ENCODE measurements around the gene LZTFL1. TPM values are rescaled to one million over a fixed set of nuclear protein-coding genes. Genes with fewer than 3 reads are reported as not detected.

LZTFL1 gene
- total RNA-seq, 4 donors from 2014 or later: 13.8 to 44.5 (median 21.0) TPM

GRCh38 chr3:45781271-45781670, 60.6 kb downstream of the LZTFL1 start:
- intact Hi-C loops (cut with DNase I; ENCODE audit: low total_unique reads): no loop called here
- H3K9me3 ChIP-seq: no peaks in the 10 kb centered on the region
- H3K36me3 ChIP-seq: no peaks in the 10 kb centered on the region
- TF ChIP-seq CTCF (IDR thresholded peaks at IDR 0.05): no peak
- TF ChIP-seq POLR2A (IDR thresholded peaks at IDR 0.05): no peak
- no peaks in the 10 kb centered on the region for H3K27me3 ChIP-seq
- H3K4me1 ChIP-seq: no peaks in the 10 kb centered on the region
- H3K4me3 ChIP-seq: no peak overlapping the region
- no peak overlapping the region for H3K27ac ChIP-seq
- no peak for DNase-seq

- Histone ChIP-seq H3K9me3 (no peaks in the 10 kb centered on the region), H3K27me3 (no peaks in the 10 kb centered on the region), H3K4me3 (no peak overlapping the region), H3K27ac (no peak overlapping the region), H3K4me1 (no peaks in the 10 kb centered on the region), H3K36me3 (no peaks in the 10 kb centered on the region)
- intact Hi-C loops (cut with DNase I; ENCODE audit: low total_unique reads): no loop called here
- TF ChIP-seq POLR2A (IDR thresholded peaks at IDR 0.05): no peak
- no peak for TF ChIP-seq CTCF (IDR thresholded peaks at IDR 0.05)
- no peak for DNase-seq
Observed at GRCh38 chr3:45779746-45780735, 61.9 kb downstream of the LZTFL1 start.

GRCh38 chr3:45778761-45779201, 63.1 kb downstream of the LZTFL1 start:
- DNase-seq: no peak
- Histone ChIP-seq H3K4me3 (no peak overlapping the region), H3K36me3 (no peaks in the 10 kb centered on the region), H3K27me3 (no peaks in the 10 kb centered on the region), H3K4me1 (no peaks in the 10 kb centered on the region), H3K9me3 (no peaks in the 10 kb centered on the region), H3K27ac (no peak overlapping the region)
- intact Hi-C loops (cut with DNase I; ENCODE audit: low total_unique reads): no loop called here
- TF ChIP-seq CTCF (IDR thresholded peaks at IDR 0.05): no peak
- TF ChIP-seq POLR2A (IDR thresholded peaks at IDR 0.05): no peak

- H3K27ac ChIP-seq: no peak overlapping the region
- no peak overlapping the region for H3K4me3 ChIP-seq
- TF ChIP-seq CTCF (IDR thresholded peaks at IDR 0.05): no peak
- no peak for TF ChIP-seq POLR2A (IDR thresholded peaks at IDR 0.05)
- H3K36me3 ChIP-seq: no peaks in the 10 kb centered on the region
- H3K9me3 ChIP-seq: no peaks in the 10 kb centered on the region
- intact Hi-C loops (cut with DNase I; ENCODE audit: low total_unique reads): no loop called here
- H3K4me1 ChIP-seq: no peaks in the 10 kb centered on the region
- H3K27me3 ChIP-seq: no peaks in the 10 kb centered on the region
- no peak for DNase-seq
Observed at GRCh38 chr3:45777746-45778386, 64.1 kb downstream of the LZTFL1 start.
